Retinal pigment epithelial cell (primary cell): ENCODE measurements around the gene NPAS3.
A peak's percentile ranks its signal among the peaks of the same experiment; 100 is the strongest.

ENCODE experiments used
- DNase-seq: peaks from one replicate; pipeline ENCODE4 v3.0.0-alpha.2; 2010; ENCODE audit warnings: low read depth
- H3K4me3 ChIP-seq: 2 replicates; pipeline ENCODE4 v1.5.1; 2011; ENCODE audit warnings: mild to moderate bottlenecking, low read length, control low read depth, moderate library complexity
- TF ChIP-seq, protein P1 (sequence below): conservative IDR thresholded peaks from 2 replicates; pipeline ENCODE4 v1.5.1; 2011; ENCODE audit warnings: low read depth, low read length, control low read depth, inconsistent platforms

Gene NPAS3

DNA sequence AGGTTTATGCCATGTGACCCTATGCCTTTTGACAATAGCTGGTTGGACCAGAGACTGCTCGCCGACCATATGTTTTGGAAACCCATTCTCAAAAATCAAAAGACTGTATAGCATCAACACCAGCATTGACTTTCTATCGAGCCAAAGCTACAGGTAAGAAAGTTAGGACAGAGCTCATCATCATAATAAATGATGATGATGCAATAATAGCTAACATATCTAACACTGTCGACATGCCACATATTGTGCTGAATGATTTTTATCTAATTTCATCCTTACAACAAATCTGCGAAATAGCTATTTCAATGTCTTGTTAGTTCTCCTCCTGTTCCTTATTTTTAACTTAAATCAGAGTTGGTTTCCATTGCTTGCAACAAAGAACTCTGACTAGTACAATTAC is 909.3 kb downstream of the NPAS3 start:
- TF ChIP-seq, protein P1, sequence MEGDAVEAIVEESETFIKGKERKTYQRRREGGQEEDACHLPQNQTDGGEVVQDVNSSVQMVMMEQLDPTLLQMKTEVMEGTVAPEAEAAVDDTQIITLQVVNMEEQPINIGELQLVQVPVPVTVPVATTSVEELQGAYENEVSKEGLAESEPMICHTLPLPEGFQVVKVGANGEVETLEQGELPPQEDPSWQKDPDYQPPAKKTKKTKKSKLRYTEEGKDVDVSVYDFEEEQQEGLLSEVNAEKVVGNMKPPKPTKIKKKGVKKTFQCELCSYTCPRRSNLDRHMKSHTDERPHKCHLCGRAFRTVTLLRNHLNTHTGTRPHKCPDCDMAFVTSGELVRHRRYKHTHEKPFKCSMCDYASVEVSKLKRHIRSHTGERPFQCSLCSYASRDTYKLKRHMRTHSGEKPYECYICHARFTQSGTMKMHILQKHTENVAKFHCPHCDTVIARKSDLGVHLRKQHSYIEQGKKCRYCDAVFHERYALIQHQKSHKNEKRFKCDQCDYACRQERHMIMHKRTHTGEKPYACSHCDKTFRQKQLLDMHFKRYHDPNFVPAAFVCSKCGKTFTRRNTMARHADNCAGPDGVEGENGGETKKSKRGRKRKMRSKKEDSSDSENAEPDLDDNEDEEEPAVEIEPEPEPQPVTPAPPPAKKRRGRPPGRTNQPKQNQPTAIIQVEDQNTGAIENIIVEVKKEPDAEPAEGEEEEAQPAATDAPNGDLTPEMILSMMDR: no peak
- no peak for DNase-seq

GRCh38 chr14:33848706-33849454 is 910.2 kb downstream of the NPAS3 start:
- TF ChIP-seq, protein P1: peak; percentile 98
- DNase-seq: peak; percentile 72

More for the DNA sequence above, 909.3 kb downstream of the NPAS3 start:
- no peak overlapping the region for H3K4me3 ChIP-seq

DNA sequence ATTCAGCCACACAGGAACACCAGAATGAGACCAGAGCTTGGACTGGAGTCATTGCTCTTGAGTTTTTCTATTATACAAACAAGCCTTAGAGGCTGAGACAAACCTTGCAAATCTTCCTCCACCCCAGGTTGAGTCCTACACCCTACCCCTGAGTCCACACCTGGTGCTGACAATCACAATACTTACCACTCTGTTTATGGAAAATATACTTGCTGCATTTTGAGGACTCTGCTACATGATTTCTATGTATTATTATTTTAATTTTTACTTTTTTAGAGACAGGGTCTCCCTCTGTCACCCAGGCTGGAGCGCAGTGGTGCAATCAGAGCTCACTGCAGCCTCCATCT is 910.7 kb downstream of the NPAS3 start:
- DNase-seq: no peak
- TF ChIP-seq, protein P1: no peak
- H3K4me3 ChIP-seq: no peak overlapping the region

More at GRCh38 chr14:33848706-33849454, 910.2 kb downstream of the NPAS3 start:
- H3K4me3 ChIP-seq: no peak overlapping the region

DNA sequence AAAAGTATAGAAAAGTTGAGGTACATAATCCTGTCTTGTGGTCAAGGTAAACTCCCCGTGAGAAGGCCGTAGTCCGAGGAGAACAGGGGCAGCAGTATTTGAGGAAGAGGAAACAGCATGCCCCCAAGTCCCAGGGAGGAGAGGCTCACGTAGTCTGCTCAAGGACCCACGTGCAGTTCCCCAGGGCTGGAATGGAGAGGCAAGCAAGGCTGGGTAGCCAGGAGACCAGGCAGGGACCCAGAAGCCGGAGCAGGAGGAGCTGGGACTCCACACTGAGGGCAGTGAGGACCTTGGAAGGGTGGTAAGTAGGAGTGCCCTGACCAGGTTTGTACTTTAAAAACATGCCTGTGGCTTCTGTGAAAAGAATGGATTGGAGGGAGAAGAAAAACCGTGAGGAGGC is 912.1 kb downstream of the NPAS3 start:
- H3K4me3 ChIP-seq: no peak overlapping the region
- no peak for DNase-seq
- TF ChIP-seq, protein P1: no peak

- H3K4me3 ChIP-seq: no peak overlapping the region
- TF ChIP-seq, protein P1: no peak
- DNase-seq: no peak
Measured at GRCh38 chr14:33851366-33851765, 912.7 kb downstream of the NPAS3 start.

DNA sequence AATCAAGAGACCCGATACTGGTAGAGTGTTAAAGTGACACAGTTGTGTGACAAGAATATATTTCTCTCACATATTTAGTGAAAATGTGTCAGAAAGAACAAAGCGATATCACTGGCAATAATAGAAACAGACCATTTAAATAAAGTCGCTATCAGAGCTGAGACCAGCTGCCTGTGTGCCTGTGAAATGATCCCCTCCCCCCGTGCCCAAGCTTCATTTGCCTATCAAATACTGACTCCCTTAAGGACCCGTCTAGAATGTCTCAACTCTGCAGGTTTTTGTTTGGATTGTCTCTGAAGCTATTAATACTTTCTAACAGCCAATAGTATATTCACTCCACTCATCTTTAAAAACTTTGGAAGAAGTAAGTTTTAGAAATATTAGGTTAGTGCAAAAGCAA is 913.3 kb downstream of the NPAS3 start:
- no peak overlapping the region for H3K4me3 ChIP-seq
- TF ChIP-seq, protein P1: no peak
- DNase-seq: no peak
